Right kidney (tissue), 9 donors: ENCODE data around the gene RO60.
"Not testable (repeated sequence)": the region's sequence is repeated elsewhere in the genome, so short reads cannot be mapped to it uniquely, and the experiment has no call there.

Source experiments
- DNase-seq: peaks from one replicate; pipeline ENCODE4 v3.0.0-alpha.2; 2016
- long read RNA-seq, 8 donors: transcript quantifications; one replicate each; lab custom pipeline, GENCODE V29; 2026

The RO60 gene
- long read RNA-seq, donor 1, full-length matches to known transcripts = 6 of 14 reads
- long read RNA-seq, donor 1, partial matches to known transcripts = 8 of 14 reads
- long read RNA-seq, donor 1, other reads (novel, unspliced or antisense) = 0 of 14 reads
- long read RNA-seq, donor 2, full-length matches to known transcripts = 3 of 9 reads
- long read RNA-seq, donor 2, partial matches to known transcripts = 6 of 9 reads
- long read RNA-seq, donor 2, other reads (novel, unspliced or antisense) = 0 of 9 reads
- long read RNA-seq, donor 3, partial matches to known transcripts = 0 of 4 reads
- long read RNA-seq, donor 3, other reads (novel, unspliced or antisense) = 0 of 4 reads
- long read RNA-seq, donor 4, full-length matches to known transcripts = 5 of 5 reads
- long read RNA-seq, donor 4, partial matches to known transcripts = 0 of 5 reads
- long read RNA-seq, donor 4, other reads (novel, unspliced or antisense) = 0 of 5 reads
- long read RNA-seq, donor 5, full-length matches to known transcripts = 11 of 11 reads
- long read RNA-seq, donor 5, partial matches to known transcripts = 0 of 11 reads
- long read RNA-seq, donor 5, other reads (novel, unspliced or antisense) = 0 of 11 reads
- long read RNA-seq, donor 6, full-length matches to known transcripts = 6 of 6 reads
- long read RNA-seq, donor 6, partial matches to known transcripts = 0 of 6 reads
- long read RNA-seq, donor 6, other reads (novel, unspliced or antisense) = 0 of 6 reads
- long read RNA-seq, donor 7, transcript TROVE2-206 (9 exons, 2,143 nt) = major isoform, 5 of 19 reads
- long read RNA-seq, donor 7, partial matches to known transcripts = 12 of 19 reads
- long read RNA-seq, donor 7, other reads (novel, unspliced or antisense) = 0 of 19 reads
- long read RNA-seq, donor 8, full-length matches to known transcripts = 9 of 9 reads
- long read RNA-seq, donor 8, partial matches to known transcripts = 0 of 9 reads
- long read RNA-seq, donor 8, other reads (novel, unspliced or antisense) = 0 of 9 reads

GRCh38 chr1:193059282-193060114 lies at the start of gene RO60, which contains the start of gene UCHL5:
Gene RO60 (plus strand): TSS chr1:193059612. CDS start chr1:193069055, 9,443 bp downstream.
Gene UCHL5 (minus strand): TSS chr1:193059360. CDS start chr1:193059260, 100 bp downstream.
- DNase-seq = peak; percentile 98

- no peak for DNase-seq
Measured at GRCh38 chr1:193011406-193011805, 48.0 kb upstream of the RO60 start.

GRCh38 chr1:193013005-193013404 lies 46.4 kb upstream of the RO60 start:
- no peak for DNase-seq

GRCh38 chr1:193013707-193014106 lies 45.7 kb upstream of the RO60 start:
- no peak for DNase-seq

GRCh38 chr1:193014400-193014799 lies 45.0 kb upstream of the RO60 start:
- no peak for DNase-seq

GRCh38 chr1:193016788-193017187 lies 42.6 kb upstream of the RO60 start:
- no peak for DNase-seq

- DNase-seq = no peak
Measured at GRCh38 chr1:193019442-193020026, 39.9 kb upstream of the RO60 start.

DNA sequence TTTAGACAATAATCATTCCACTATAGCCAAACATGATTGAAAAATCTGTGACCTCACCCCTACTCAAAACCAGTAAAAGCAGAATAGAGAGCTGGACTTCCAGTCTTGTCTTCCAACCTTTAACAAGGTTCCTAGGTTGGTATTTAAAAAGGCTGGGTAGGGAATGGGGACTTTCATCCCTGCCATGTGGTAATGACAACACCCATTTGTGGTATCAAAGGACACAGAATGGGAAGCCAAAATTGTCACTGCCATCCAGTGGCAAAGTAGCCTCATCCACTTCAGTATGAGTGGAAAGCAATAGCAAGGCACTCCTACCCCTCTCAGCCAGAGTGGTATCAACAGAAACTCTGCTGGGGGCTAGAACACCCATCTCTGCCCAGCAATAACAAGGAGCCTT lies 34.2 kb upstream of the RO60 start:
- no peak for DNase-seq

DNA sequence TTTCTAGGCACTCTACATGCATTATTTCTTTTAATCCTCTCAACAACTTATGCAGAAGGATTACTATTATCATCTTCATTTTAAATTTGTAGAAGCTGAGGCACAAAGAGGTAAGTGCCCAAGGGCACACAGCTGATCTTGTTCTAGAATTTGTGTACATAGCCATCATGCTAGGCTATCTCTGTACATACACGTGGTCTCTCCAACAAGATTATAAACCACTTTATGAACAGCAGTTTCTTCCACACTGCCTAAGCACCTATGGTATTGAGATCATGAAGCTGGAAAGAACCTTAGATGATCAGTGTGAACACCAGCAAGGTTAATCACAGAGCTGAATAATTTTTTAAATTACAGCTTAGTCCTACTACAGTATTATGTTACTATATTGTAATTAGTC lies 29.1 kb upstream of the RO60 start:
- DNase-seq = no peak

GRCh38 chr1:193031431-193031830 lies 28.0 kb upstream of the RO60 start:
- DNase-seq = no peak

GRCh38 chr1:193032643-193033427 lies 26.6 kb upstream of the RO60 start:
- not testable (repeated sequence) for DNase-seq

DNA sequence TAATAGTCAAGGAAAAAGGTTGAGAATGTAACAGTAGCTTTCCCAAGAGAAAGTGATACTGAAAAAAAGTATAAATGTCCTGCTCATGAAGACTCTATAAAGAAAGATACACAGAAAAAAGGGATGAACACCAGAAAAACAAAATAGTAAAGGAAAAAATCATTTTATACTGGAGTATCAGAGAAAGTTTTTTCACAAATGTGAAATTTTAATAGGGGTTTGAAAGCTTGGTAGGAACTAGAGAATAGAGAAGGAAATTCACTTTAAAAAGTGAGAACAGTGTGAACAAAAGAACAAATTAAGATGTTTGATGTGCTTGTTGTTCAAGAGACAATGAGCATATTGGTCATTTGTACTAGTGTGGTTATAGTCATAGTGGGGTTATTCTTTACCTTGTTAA lies 25.8 kb upstream of the RO60 start:
- DNase-seq = no peak

GRCh38 chr1:193036337-193037047 lies 22.9 kb upstream of the RO60 start:
- no peak for DNase-seq

GRCh38 chr1:193040011-193040410 lies 19.4 kb upstream of the RO60 start:
- no peak for DNase-seq

- DNase-seq = no peak
Measured at GRCh38 chr1:193042766-193043691, 16.4 kb upstream of the RO60 start.

DNA sequence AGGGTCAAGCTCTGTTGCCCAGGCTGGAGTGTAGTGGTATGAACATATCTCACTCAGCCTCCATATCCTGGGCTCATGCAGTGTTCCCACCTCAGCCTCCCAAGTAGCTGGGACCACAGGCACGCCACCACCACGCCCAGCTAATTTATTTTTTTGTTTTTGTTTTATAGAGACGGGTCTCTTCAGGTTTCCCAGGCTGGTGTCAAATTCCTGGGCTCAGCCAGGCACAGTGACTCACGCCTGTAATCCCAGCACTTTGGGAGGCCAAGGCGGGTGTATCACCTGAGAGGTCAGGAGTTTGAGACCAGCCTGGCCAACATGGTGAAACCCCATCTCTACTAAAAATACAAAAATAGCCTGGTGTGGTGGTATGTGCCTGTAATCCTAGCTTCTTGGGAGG lies 10.5 kb upstream of the RO60 start:
- not testable (repeated sequence) for DNase-seq

- DNase-seq = no peak
Measured at GRCh38 chr1:193054169-193054675, 5.2 kb upstream of the RO60 start.

DNA sequence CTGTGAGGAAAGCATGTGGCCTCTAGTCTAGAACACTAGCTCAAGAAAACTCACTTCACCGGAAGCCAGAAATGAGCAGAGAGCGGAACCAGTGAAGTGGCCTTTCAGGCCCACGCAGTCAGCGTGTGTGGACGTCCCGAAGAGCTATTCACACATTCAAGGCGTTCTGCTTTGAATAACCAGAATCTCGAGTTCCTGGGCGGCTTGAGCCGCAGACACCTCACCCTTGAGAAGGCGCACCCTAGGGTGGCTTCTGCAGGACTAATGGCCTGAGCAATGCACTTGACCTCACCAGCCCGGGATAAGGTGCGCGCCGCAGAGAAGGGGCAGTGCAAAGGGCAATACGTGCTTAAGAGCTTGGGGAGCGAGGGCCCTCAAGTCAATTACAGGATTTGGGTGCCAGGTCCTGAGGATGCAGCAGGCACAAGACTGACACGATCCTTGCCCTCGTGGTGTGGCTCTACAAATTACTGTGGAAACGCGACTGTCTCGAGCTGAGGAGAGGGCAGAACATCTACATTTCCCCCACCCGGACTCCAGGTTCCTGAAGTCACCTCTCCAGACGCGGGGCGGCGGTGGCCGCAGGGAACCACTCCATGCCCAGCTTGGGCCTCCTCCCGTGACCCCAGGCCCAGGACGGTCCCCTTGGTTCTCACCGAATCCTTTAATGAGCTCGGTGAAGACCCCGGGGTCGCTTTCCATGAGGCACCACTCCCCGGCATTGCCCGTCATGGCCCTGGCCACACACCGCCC lies 707 bp upstream of the RO60 start:
- no peak for DNase-seq
